Measurements from ENCODE around the gene PCNA.
"Not testable (repeated sequence)": the region's sequence is repeated elsewhere in the genome, so short reads cannot be mapped to it uniquely, and the experiment has no call there.

PCNA gene

DNA sequence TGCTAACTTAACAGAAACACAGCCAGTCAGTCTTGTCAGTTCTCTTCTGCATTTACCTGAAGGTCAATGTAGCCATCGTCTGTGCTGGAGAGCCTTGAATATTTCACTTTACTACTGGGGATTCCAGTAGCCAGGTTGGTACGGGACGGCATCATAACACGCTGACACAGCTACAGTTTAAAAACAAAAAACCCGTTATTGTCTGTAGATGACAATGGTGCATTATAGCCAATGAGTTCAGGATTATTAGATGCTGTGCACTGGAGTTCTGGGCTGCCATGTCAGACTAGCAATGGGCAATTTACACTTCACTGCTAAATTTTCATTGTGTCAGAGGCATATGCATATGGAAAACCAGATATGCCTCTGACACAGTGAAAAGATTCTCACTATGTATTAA, 10.5 kb downstream of the PCNA start:
- no peak for DNase-seq (ENCODE audit: extremely low spot score)
- CTCF ChIA-PET = interaction anchor here (2.1 kb wide), 1 partner anchor 8 kb away, joined by 9 read pairs; no protein-coding TSS in a partner anchor
- TF ChIP-seq, protein P1, sequence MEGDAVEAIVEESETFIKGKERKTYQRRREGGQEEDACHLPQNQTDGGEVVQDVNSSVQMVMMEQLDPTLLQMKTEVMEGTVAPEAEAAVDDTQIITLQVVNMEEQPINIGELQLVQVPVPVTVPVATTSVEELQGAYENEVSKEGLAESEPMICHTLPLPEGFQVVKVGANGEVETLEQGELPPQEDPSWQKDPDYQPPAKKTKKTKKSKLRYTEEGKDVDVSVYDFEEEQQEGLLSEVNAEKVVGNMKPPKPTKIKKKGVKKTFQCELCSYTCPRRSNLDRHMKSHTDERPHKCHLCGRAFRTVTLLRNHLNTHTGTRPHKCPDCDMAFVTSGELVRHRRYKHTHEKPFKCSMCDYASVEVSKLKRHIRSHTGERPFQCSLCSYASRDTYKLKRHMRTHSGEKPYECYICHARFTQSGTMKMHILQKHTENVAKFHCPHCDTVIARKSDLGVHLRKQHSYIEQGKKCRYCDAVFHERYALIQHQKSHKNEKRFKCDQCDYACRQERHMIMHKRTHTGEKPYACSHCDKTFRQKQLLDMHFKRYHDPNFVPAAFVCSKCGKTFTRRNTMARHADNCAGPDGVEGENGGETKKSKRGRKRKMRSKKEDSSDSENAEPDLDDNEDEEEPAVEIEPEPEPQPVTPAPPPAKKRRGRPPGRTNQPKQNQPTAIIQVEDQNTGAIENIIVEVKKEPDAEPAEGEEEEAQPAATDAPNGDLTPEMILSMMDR (IDR thresholded peaks at IDR 0.05; ENCODE audit: control extremely low read depth, extremely low read depth, low read depth, missing control alignments) = no peak

DNA sequence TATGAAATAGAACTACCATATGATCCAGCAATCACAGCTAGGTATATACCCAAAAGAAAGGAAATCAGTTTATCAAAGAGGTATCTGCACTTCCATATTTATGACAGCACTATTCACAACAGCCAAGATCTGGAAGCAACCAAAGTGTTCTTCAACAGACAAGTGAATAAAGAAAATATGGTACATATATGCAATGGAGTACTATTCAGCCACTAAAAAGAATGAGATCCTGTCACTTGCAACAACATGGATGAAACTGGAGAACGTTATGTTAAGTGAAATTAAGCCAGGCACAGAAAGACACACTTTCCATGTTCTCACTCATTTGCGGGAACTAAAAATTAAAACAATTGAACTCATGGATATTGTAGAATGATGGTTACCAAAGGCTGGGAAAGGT, 15.3 kb downstream of the PCNA start:
- TF ChIP-seq, protein P1 (IDR thresholded peaks at IDR 0.05; ENCODE audit: control extremely low read depth, extremely low read depth, low read depth, missing control alignments) = no peak
- ChIA-PET CTCF (interaction anchor here (0.9 to 4.8 kb wide), 3 partner anchors 48 to 118 kb away, joined by 4 to 27 read pairs (median 6); no protein-coding TSS in a partner anchor), POLR2A (no interaction called here)
- no peak for DNase-seq (ENCODE audit: extremely low spot score)

More for the DNA sequence above, 10.5 kb downstream of the PCNA start:
- POLR2A ChIA-PET = no interaction called here

DNA sequence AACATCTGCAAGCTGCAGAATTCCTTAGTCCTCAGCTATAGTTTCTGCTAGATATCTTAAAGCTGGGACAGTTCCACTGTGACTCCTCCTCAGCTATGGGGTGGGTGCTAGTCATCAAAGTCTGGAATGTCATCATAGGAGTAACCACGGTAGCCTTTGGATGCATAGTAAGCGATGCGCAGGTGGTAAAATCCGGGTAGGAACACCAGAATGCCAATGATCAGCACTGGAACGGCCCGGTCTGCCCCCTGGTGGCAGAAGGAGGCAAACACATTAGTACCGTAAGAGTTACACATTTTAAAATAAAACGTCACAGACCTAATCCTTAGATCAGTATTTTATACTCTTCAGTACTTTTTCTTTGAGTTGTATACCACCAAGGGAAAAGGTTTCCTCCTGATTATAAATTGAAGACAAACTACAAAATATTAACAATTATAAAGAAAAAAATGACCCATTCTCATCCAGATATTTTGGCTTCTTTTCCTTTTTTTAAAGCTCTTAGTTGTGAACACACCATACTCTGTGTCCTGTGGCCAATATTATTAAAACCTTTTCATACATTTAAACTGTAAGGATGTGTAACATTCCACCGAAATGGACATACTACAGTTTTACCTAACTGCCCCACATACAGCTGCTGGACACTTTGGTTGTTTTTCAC, 18.9 kb downstream of the PCNA start:
- CTCF ChIA-PET = interaction anchor here (0.6 to 5.4 kb wide), 67 partner anchors 9 to 532 kb away, joined by 3 to 77 read pairs (median 4); partner anchors contain the start of gene PCNA
- DNase-seq (ENCODE audit: extremely low spot score) = peak; percentile 63
- TF ChIP-seq, protein P1 (IDR thresholded peaks at IDR 0.05; ENCODE audit: control extremely low read depth, extremely low read depth, low read depth, missing control alignments) = peak; percentile 84
- POLR2A ChIA-PET = no interaction called here

DNA sequence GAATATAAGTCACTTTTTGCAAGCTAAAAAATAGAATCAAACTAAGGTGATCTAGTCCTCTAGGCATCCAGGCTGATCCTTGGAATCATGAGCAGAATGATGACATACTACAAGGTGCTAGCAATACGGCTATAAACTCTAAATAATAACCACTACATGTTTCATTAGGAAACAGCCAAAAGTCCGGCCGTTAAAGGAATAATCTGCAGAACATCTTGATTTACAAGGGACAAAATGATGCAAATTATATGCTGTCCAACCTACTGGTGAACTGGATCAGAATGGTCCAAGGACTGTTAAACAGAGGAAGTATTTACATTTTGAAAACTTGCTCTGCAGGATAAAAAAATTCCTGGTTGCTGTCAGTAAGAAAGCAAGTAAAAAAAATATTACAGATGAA, 19.8 kb downstream of the PCNA start:
- POLR2A ChIA-PET = interaction anchor here (0.7 kb wide), 1 partner anchor 1197 kb away, joined by 3 read pairs; no protein-coding TSS in a partner anchor
- not testable (repeated sequence) for DNase-seq (ENCODE audit: extremely low spot score)
- CTCF ChIA-PET = interaction anchor here (0.8 to 5.4 kb wide), 27 partner anchors 8 to 532 kb away, joined by 3 to 77 read pairs (median 4); partner anchors contain the start of gene PCNA

DNA sequence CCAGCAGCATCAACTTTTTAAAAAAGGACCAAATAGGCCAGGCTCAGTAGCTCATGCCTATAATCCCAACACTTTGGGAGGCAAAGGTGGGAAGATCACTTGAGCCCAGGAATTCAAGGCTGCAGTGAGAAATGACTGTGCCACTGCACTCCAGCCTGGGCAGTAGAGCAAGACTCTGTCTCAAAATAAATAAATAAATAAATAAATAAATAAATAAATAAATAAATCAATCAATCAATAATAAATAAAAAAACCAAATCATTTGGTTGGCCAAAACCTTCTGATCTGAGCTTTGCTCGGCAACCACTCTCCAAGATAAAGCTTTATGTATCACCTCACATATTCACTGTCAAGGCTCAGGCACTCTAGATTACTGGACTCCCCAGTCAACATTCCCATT, 20.7 kb downstream of the PCNA start:
- CTCF ChIA-PET = interaction anchor here (0.9 to 5.4 kb wide), 12 partner anchors 9 to 690 kb away, joined by 3 to 77 read pairs (median 4); no protein-coding TSS in a partner anchor
- POLR2A ChIA-PET; DNase-seq (ENCODE audit: extremely low spot score): not testable (repeated sequence)

DNA sequence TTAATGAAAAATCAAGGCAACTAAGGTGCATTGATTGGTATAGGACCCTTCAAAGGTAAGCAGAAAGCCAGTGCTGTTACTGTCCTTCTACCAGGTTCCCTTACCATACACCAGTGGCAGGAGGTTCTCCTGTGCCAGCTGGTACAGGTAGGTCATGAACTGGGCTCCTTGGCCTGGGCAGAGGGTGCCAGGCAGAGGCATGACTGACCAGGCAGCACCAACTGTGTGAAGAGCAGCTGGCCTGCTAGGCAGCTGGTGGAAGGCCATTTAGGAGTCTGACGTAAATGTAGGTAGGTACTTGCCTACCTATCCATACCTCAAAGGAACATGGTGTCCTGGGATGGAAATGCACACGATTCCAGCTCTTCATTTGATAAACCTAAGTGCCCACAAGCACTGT, 23.3 kb downstream of the PCNA start:
- TF ChIP-seq, protein P1 (IDR thresholded peaks at IDR 0.05; ENCODE audit: control extremely low read depth, extremely low read depth, low read depth, missing control alignments) = no peak
- ChIA-PET CTCF (interaction anchor here (1.2 to 1.7 kb wide), 5 partner anchors 9 to 96 kb away, joined by 3 to 6 read pairs (median 4); no protein-coding TSS in a partner anchor), POLR2A (no interaction called here)
- no peak for DNase-seq (ENCODE audit: extremely low spot score)

DNA sequence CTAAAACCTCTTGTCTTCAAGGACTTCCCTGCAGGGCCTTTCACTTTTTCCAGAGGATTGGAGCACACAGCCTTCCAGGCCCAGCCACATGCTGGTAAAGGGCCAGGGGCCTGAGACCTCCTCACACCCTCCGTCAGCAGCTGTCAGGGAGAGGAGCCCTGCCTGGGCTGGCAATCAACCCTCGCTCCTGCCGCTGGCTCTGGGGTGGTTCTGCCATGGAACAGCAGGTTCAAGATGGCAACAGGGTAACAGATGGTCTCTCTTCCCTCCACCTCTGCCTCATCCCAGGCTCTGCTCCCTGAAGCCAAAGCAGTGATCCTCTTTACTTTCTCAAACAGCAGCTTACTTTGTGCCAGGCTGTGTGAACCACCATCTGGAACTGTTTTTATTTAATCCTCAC, 23.8 kb downstream of the PCNA start:
- DNase-seq (ENCODE audit: extremely low spot score) = no peak
- TF ChIP-seq, protein P1 (IDR thresholded peaks at IDR 0.05; ENCODE audit: control extremely low read depth, extremely low read depth, low read depth, missing control alignments) = no peak
- CTCF ChIA-PET = interaction anchor here (1.2 to 1.7 kb wide), 5 partner anchors 8 to 96 kb away, joined by 3 to 6 read pairs (median 4); no protein-coding TSS in a partner anchor
- POLR2A ChIA-PET = interaction anchor here (0.6 kb wide), 1 partner anchor 143 kb away, joined by 3 read pairs; no protein-coding TSS in a partner anchor
